ENCODE results near the gene ALDH1A3.

- no peak for TF ChIP-seq POLR2AphosphoS5 (IDR thresholded peaks at IDR 0.05; ENCODE audit: low read depth, low read length)
- TF ChIP-seq JUND (IDR thresholded peaks at IDR 0.05) = no peak
- no peak for TF ChIP-seq CTCF (IDR thresholded peaks at IDR 0.05 in 2 of 3, conservative IDR thresholded peaks at IDR 0.05 in 1 of 3; ENCODE audit: borderline replicate concordance in 1 of 3, insufficient read depth in 1 of 3, low read depth in 2 of 3, low read length in 2 of 3)
- no peak for TF ChIP-seq SP1 (IDR thresholded peaks at IDR 0.05; ENCODE audit: low read depth)
- TF ChIP-seq REST (IDR thresholded peaks at IDR 0.05; ENCODE audit: low read depth) = no peak
These were observed 78.9 kb downstream of the ALDH1A3 start for GRCh38 chr15:100958326-100959065.

All from HCT116 (cell line).